ENCODE data around the gene TMA7. TPM values are rescaled to one million over a fixed set of nuclear protein-coding genes. Genes with fewer than 3 reads are reported as not detected.

Gene TMA7
- total RNA-seq, 1 experiment from 2014 or later, result 152 TPM

GRCh38 chr3:48402907-48403306, 37.1 kb upstream of the TMA7 start:
- TF ChIP-seq CTCF (conservative IDR thresholded peaks at IDR 0.05; ENCODE audit: low read depth, low read length) (no peak), EZH2 (IDR thresholded peaks at IDR 0.05; ENCODE audit: borderline replicate concordance, low read depth, low read length, poor library complexity, severe bottlenecking) (no peak)
- Histone ChIP-seq H3K27ac (ENCODE audit: low read depth, low read length, poor library complexity, severe bottlenecking) (no peak overlapping the region), H3K27me3 (replicated peaks; ENCODE audit: insufficient read depth, low read depth, low read length, poor library complexity) (no peaks in the 10 kb centered on the region), H3K4me3 (ENCODE audit: low read depth, low read length, poor library complexity, severe bottlenecking) (no peak overlapping the region), H3K9me3 (ENCODE audit: low read depth, low read length, poor library complexity, severe bottlenecking) (no peaks in the 10 kb centered on the region), H3K4me1 (ENCODE audit: insufficient read depth, low read length, poor library complexity, severe bottlenecking) (no peaks in the 10 kb centered on the region), H3K36me3 (ENCODE audit: insufficient read depth, low read length, poor library complexity, severe bottlenecking) (no peaks in the 10 kb centered on the region)
- BruUV-seq (replicated peaks), result no TSS peak
- DNase-seq (ENCODE audit: low spot score), result no peak
- CTCF ChIA-PET, result no interaction called here
- POLR2A ChIA-PET (ENCODE audit: low non-redundant PET), result no interaction called here
- intact Hi-C loops (cut with micrococcal nuclease; ENCODE audit: unreplicated experiment), result loop anchor here (5.0 kb wide), 1 partner anchor 34 kb away; no protein-coding TSS in a partner anchor

- intact Hi-C loops (cut with micrococcal nuclease; ENCODE audit: unreplicated experiment), result loop anchor here (5.0 kb wide), 1 partner anchor 34 kb away; no protein-coding TSS in a partner anchor
- H3K27me3 ChIP-seq (replicated peaks; ENCODE audit: insufficient read depth, low read depth, low read length, poor library complexity), result no peaks in the 10 kb centered on the region
- no peaks in the 10 kb centered on the region for H3K36me3 ChIP-seq (ENCODE audit: insufficient read depth, low read length, poor library complexity, severe bottlenecking)
- TF ChIP-seq CTCF (conservative IDR thresholded peaks at IDR 0.05; ENCODE audit: low read depth, low read length) (no peak), EZH2 (IDR thresholded peaks at IDR 0.05; ENCODE audit: borderline replicate concordance, low read depth, low read length, poor library complexity, severe bottlenecking) (no peak)
- DNase-seq (ENCODE audit: low spot score), result no peak
- ChIA-PET CTCF (interaction anchor here (1.0 kb wide), 1 partner anchor 32 kb away, joined by 4 read pairs; no protein-coding TSS in a partner anchor), POLR2A (ENCODE audit: low non-redundant PET) (no interaction called here)
- H3K4me1 ChIP-seq (ENCODE audit: insufficient read depth, low read length, poor library complexity, severe bottlenecking), result no peaks in the 10 kb centered on the region
- H3K27ac ChIP-seq (ENCODE audit: low read depth, low read length, poor library complexity, severe bottlenecking), result no peak overlapping the region
- H3K4me3 ChIP-seq (ENCODE audit: low read depth, low read length, poor library complexity, severe bottlenecking), result no peak overlapping the region
- H3K9me3 ChIP-seq (ENCODE audit: low read depth, low read length, poor library complexity, severe bottlenecking), result no peaks in the 10 kb centered on the region
- no TSS peak for BruUV-seq (replicated peaks)
Measured at GRCh38 chr3:48403533-48404439, 36.3 kb upstream of the TMA7 start.

- DNase-seq (ENCODE audit: low spot score), result no peak
- TF ChIP-seq CTCF (conservative IDR thresholded peaks at IDR 0.05; ENCODE audit: low read depth, low read length), result no peak
- Histone ChIP-seq H3K9me3 (ENCODE audit: low read depth, low read length, poor library complexity, severe bottlenecking) (no peaks in the 10 kb centered on the region), H3K4me3 (ENCODE audit: low read depth, low read length, poor library complexity, severe bottlenecking) (no peak overlapping the region), H3K4me1 (ENCODE audit: insufficient read depth, low read length, poor library complexity, severe bottlenecking) (no peaks in the 10 kb centered on the region), H3K36me3 (ENCODE audit: insufficient read depth, low read length, poor library complexity, severe bottlenecking) (no peaks in the 10 kb centered on the region), H3K27ac (ENCODE audit: low read depth, low read length, poor library complexity, severe bottlenecking) (no peak overlapping the region), H3K27me3 (replicated peaks; ENCODE audit: insufficient read depth, low read depth, low read length, poor library complexity) (no peaks in the 10 kb centered on the region)
- ChIA-PET CTCF (interaction anchor here (1.0 kb wide), 1 partner anchor 32 kb away, joined by 4 read pairs; no protein-coding TSS in a partner anchor), POLR2A (ENCODE audit: low non-redundant PET) (no interaction called here)
- no TSS peak for BruUV-seq (replicated peaks)
- intact Hi-C loops (cut with micrococcal nuclease; ENCODE audit: unreplicated experiment), result loop anchor here (5.0 kb wide), 1 partner anchor 33 kb away; no protein-coding TSS in a partner anchor
Measured at GRCh38 chr3:48404440-48405342, 35.4 kb upstream of the TMA7 start.
